Heart right ventricle (tissue), 16 donors: ENCODE data around the gene SIRT7. TPM values are rescaled to one million over a fixed set of nuclear protein-coding genes. Genes with fewer than 3 reads are reported as not detected.
A peak's percentile ranks its signal among the peaks of the same experiment; 100 is the strongest.

Source experiments
- ATAC-seq, 8 donors: fragments of 200-7000 bp; cut with Tn5 transposase; one replicate each; pipeline ENCODE4 v1.9.1; 2020; ENCODE audit warnings: mild to moderate bottlenecking in 8 of 8, moderate library complexity in 8 of 8, moderate number of reproducible peaks in 1 of 8
- DNase-seq, 2 donors: peaks; one replicate each; pipeline ENCODE4 v3.0.0-alpha.2; 2020
- H3K27ac ChIP-seq, 10 donors: fragments of 200-600 bp; sonication (generic) in 2 of 10; one replicate each; pipeline versions ENCODE4 v1.5.0 to v1.8.0; 2020 to 2022; ENCODE audit warnings: mild to moderate bottlenecking in 3 of 10
- H3K27me3 ChIP-seq, 7 donors: fragments of 200-600 bp; one replicate each; pipeline ENCODE4 v1.8.0; 2021 to 2022; ENCODE audit warnings: mild to moderate bottlenecking in 2 of 7
- H3K36me3 ChIP-seq, 9 donors: fragments of 200-600 bp; sonication (generic) in 1 of 9; one replicate each; pipeline versions ENCODE4 v1.5.0 to v1.8.0; 2020 to 2022; ENCODE audit warnings: mild to moderate bottlenecking in 2 of 9
- H3K4me1 ChIP-seq, 9 donors: fragments of 200-600 bp; sonication (generic) in 1 of 9; one replicate each; pipeline versions ENCODE4 v1.5.0 to v1.8.0; 2020 to 2022; ENCODE audit warnings: mild to moderate bottlenecking in 4 of 9
- H3K4me3 ChIP-seq, 10 donors: fragments of 200-600 bp; sonication (generic) in 2 of 10; one replicate each; pipeline versions ENCODE4 v1.5.0 to v1.8.0; 2020 to 2022; ENCODE audit warnings: mild to moderate bottlenecking in 7 of 10, moderate library complexity in 2 of 10
- H3K9me3 ChIP-seq, 11 donors: fragments of 200-600 bp in 10 of 11; sonication (generic) in 2 of 11; one replicate each; pipeline versions ENCODE4 v1.5.0 to v1.8.0; 2013 to 2022; ENCODE audit warnings: mild to moderate bottlenecking in 2 of 11, control low read depth in 1 of 11, moderate library complexity in 1 of 11
- WGBS, 2 donors: extraction: QIAGEN DNeasy Blood & Tissue Kit; methylation state at CpG; one replicate each; pipeline ENCODE4 v1.1.7; 2013; ENCODE audit warnings: inconsistent platforms in 1 of 2; 5-methylcytosine and 5-hydroxymethylcytosine counted together
- intact Hi-C, 10 donors: fragments of 100-400 bp; cut with DNase I; formaldehyde crosslinking; loops; one replicate each; pipeline versions ENCODE4 v1.11.1 to v1.14.2; 2022
- polyA plus RNA-seq, 2 donors: library from polyadenylated mRNA; stranded (reverse); fragments of 200-250 nt; gene quantifications; one replicate each; pipeline ENCODE4 v1.2.3, GENCODE V29; 2013
- total RNA-seq, 10 donors: library from RNA; stranded (reverse); fragmentation: NEBNext Ultra II Directional in 3 of 10; extraction: Animal tissue kit (Norgen Biotek cat#: 25700) in 3 of 10; gene quantifications; one replicate each; pipeline versions ENCODE4 v1.2.1 to v1.2.4, GENCODE V29; 2021 to 2023
- TF ChIP-seq, protein P1 (sequence below), 9 donors: fragments of 200-600 bp; sonication (generic) in 2 of 9; IDR thresholded peaks; one replicate each; pipeline versions ENCODE4 v1.5.0 to v1.8.0; 2021 to 2022; ENCODE audit warnings: antibody characterized with exemption in 9 of 9, mild to moderate bottlenecking in 5 of 9, moderate library complexity in 1 of 9
- donor health status: Arrhythmogenic right ventricular cardiomyopathy.
- donor health status: ischemic (EF 13 %, LVEDD 7.1; RV severe dilation, severe dysfunction).
- donor health status: healthy with polysubstance abuse.
- donor health status: DM: no; HTN: yes; CAD: no.
- donor health status: DM: no; HTN: no; CAD: no.
- donor health status: ischemic (EF 25% LVEDD 6.9; RV normal size, moderate dysfunction).
- donor health status: ischemic (EF 25% LVEDD 5.7; RV mildly dilated, moderate dysfunction).
- donor health status: healthy.
- donor health status: DM: yes; HTN: yes; CAD: no.
- donor health status: Ischemic cardiomyopathy.
- donor health status: ischemic (EF 35%, LVEDD 5.7; RV mildly dilated, moderate dysfunction).
- donor health status: nonischemic (EF 11% LVEDD 7.7; RV severe dilation, severe dysfunction).
- donor health status: DM: yes; HTN: yes; CAD: no.
- donor health status: PGD.
- donor health status: ischemic (EF 29% LVEDD 5.4; RV normal size, mild dysfunction).
- donor health status: nonischemic (EF 23%, LVEDD 6.1; RV moderate dilation, normal function).

SIRT7 gene
- total and polyA plus RNA-seq, 12 donors: 4.4 to 15.7 (median 6.2) TPM

DNA sequence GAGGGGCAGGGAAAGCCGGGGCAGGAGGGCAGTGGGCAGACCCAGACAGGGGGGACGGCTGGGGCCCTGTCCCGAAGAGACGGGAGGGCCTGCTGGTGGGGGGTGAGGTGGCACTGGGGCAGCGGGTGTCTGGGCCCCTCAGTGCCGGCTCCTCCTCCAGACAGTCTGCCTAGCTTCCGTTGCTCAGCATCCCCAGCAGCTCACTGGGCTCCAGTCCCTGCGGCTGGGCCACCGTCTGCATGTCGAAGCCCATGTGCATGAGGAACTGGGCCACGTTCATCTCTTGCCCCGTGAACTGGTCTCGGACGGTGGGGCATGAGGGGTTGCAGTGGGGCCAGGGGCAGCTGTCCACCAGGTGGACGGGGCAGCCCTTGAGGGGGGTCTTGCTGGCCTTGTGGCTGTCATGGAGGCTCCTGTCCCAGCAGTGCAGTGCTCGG is 34.8 kb upstream of the SIRT7 start:
- H3K27ac ChIP-seq: no peak overlapping the region

DNA sequence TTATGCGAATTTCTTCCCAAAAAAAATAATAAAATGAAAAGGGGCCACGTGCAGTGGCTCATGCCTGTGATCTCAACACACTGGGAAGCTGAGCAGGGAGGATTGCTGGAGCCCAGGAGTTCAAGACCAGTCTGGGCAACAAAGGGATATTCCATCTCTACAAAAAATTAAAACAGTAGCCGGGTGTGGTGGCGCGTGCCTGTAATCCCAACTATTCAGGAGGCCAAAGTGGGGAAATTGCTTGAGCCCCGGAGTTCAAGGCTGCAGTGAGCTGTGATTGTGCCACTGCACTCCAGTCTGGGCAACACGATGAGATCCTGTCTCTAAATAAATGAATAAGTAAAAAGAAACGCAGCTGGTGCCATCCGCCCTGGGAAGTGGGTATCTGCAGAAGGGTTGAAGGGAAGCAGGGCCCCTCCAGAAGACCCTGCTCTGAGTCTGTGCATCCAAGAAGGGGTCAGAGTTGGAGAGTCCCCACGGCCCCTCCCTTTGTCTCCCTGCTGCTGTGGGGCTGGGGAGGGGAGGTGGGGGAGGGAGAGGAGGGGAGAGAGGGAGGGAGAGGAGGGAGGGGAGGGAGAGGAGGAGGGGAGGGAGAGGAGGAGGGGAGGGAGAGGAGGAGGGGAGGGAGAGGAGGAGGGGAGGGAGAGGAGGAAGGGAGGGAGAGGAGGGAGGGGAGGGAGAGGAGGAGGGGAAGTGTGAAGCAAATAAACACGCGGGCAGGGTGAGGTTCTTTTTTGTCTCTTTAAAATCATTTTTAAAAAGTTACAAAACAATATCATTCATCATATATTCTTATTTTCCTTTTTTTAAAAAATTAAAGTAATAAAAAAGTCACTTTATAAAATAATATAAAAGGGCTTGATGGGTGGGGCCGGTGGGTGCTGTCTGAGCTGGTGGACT is 34.1 kb upstream of the SIRT7 start:
- Histone ChIP-seq H3K4me1 (no peaks in the 10 kb centered on the region), H3K27me3 (peaks cover 0 to 16% (median 7%) of the 10 kb centered on the region in 7 donors), H3K36me3 (peaks cover 0 to 3% (median 0%) of the 10 kb centered on the region in 9 donors), H3K9me3 (peaks cover 0 to 3% (median 0%) of the 10 kb centered on the region in 11 donors), H3K4me3 (no peak overlapping the region), H3K27ac (no peak overlapping the region)
- intact Hi-C loops: loop anchor here in 4 of 10 donors (10.0 kb wide), 1 partner anchor 203 kb away; no protein-coding TSS in a partner anchor
- no peak for DNase-seq
- ATAC-seq: no peak
- TF ChIP-seq, protein P1, sequence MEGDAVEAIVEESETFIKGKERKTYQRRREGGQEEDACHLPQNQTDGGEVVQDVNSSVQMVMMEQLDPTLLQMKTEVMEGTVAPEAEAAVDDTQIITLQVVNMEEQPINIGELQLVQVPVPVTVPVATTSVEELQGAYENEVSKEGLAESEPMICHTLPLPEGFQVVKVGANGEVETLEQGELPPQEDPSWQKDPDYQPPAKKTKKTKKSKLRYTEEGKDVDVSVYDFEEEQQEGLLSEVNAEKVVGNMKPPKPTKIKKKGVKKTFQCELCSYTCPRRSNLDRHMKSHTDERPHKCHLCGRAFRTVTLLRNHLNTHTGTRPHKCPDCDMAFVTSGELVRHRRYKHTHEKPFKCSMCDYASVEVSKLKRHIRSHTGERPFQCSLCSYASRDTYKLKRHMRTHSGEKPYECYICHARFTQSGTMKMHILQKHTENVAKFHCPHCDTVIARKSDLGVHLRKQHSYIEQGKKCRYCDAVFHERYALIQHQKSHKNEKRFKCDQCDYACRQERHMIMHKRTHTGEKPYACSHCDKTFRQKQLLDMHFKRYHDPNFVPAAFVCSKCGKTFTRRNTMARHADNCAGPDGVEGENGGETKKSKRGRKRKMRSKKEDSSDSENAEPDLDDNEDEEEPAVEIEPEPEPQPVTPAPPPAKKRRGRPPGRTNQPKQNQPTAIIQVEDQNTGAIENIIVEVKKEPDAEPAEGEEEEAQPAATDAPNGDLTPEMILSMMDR (IDR thresholded peaks at IDR 0.05): no peak
- 61 to 71% methylated on average over 13 of the region's 13 CpGs for WGBS, 2 donors

More for the DNA sequence above, 34.8 kb upstream of the SIRT7 start:
- TF ChIP-seq, protein P1 (IDR thresholded peaks at IDR 0.05): no peak
- DNase-seq: no peak
- no peaks in the 10 kb centered on the region for H3K4me1 ChIP-seq
- no peak for ATAC-seq
- peaks cover 0 to 3% (median 0%) of the 10 kb centered on the region in 9 donors for H3K36me3 ChIP-seq
- no peak overlapping the region for H3K4me3 ChIP-seq
- H3K27me3 ChIP-seq: peaks cover 0 to 20% (median 15%) of the 10 kb centered on the region in 7 donors
- intact Hi-C loops: loop anchor here in 4 of 10 donors (10.0 kb wide), 1 partner anchor 202 kb away; no protein-coding TSS in a partner anchor
- 70 to 77% methylated on average over 16 of the region's 16 CpGs for WGBS, 2 donors
- peaks cover 0 to 3% (median 0%) of the 10 kb centered on the region in 11 donors for H3K9me3 ChIP-seq

DNA sequence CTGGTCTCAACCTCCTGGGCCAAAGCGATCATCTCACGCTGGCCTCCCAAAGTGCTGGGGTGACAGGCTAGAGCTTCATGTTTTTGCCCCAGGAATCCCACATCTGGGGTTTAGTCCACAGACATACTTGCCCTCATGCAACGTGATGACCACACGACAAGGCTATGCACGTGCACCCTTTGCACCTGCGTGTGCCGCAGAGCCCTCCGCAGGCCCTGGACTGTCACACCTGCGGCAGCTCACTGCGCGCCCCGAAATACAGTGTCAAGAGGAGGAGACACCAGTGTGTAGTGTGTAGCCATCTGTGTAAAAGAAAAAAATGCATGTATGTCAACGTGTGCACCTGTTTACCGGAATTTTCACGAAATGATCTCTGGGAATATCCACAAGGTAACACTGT is 32.5 kb upstream of the SIRT7 start:
- no peak overlapping the region for H3K27ac ChIP-seq
- no peak for DNase-seq
- no peaks in the 10 kb centered on the region for H3K4me1 ChIP-seq
- no peak overlapping the region for H3K4me3 ChIP-seq
- TF ChIP-seq, protein P1 (IDR thresholded peaks at IDR 0.05): no peak
- peaks cover 0 to 8% (median 0%) of the 10 kb centered on the region in 7 donors for H3K27me3 ChIP-seq
- intact Hi-C loops: loop anchor here in 4 of 10 donors (10.0 kb wide), 1 partner anchor 204 kb away; no protein-coding TSS in a partner anchor
- ATAC-seq: no peak
- peaks cover 0 to 3% (median 0%) of the 10 kb centered on the region in 9 donors for H3K36me3 ChIP-seq
- WGBS, 2 donors: 89% methylated on average over 15 of the region's 15 CpGs
- H3K9me3 ChIP-seq: peaks cover 0 to 3% (median 0%) of the 10 kb centered on the region in 11 donors

DNA sequence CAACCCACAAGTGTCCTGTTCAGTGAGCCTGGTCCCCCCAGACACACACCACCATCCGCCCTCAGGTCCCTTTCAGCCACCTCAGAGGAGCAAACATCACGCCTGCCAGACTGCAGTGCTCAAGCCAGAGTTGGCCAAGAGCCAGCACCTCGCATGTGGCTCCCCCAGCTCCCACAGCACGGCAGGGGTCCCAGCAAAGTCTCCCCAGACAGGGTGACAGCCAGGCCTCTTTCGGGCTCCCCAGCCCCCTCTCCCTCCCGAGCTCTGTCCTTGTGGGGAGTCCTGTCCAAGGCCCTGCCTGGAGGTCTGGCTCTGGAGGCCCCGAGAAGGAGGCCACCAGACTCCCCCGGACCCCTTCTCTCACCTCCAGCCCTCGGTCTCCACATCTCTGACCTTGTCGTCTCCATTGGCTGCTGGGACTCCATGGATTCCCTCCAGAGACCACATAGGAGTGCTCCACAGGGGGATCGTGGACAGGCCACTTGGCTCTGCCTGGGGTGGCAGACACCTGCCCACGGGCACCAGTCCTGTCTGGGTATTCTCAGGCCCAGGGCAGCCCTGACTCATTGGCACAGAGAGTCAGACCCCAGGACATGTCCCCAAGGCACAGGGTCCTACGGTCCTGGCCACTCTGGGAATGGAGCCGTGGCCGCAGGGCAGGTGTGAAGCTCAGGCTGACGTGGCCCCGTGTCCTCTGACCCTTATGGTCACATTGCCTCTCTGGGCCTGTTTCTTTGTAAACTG is 30.8 kb upstream of the SIRT7 start:
- peak in 3 of 8 donors; percentile 18 to 36 (median 25) for ATAC-seq
- intact Hi-C loops: no loop called here
- WGBS, 2 donors: 76 to 83% methylated on average over 17 of the region's 17 CpGs
- H3K36me3 ChIP-seq: peaks cover 0 to 3% (median 0%) of the 10 kb centered on the region in 9 donors
- DNase-seq: no peak
- H3K4me3 ChIP-seq: no peak overlapping the region
- TF ChIP-seq, protein P1 (IDR thresholded peaks at IDR 0.05): no peak
- H3K4me1 ChIP-seq: no peaks in the 10 kb centered on the region
- no peak overlapping the region for H3K27ac ChIP-seq
- peaks cover 0 to 3% (median 0%) of the 10 kb centered on the region in 11 donors for H3K9me3 ChIP-seq
- peaks cover 0 to 13% (median 0%) of the 10 kb centered on the region in 7 donors for H3K27me3 ChIP-seq
